HG03095 (cell line): Measurements from ENCODE around the gene SLAMF1.

Experiments used
- ATAC-seq: cut with Tn5 transposase; IDR thresholded peaks from one replicate; pipeline ENCODE4 v1.9.1; 2021; ENCODE audit warnings: moderate library complexity; ENCODE audit not compliant: unreplicated experiment

SLAMF1 gene

GRCh38 chr1:160625725-160626498, 20.9 kb downstream of the SLAMF1 start:
- no peak for ATAC-seq

GRCh38 chr1:160625321-160625720, 21.5 kb downstream of the SLAMF1 start:
- ATAC-seq: no peak

GRCh38 chr1:160624464-160624863, 22.4 kb downstream of the SLAMF1 start:
- no peak for ATAC-seq

GRCh38 chr1:160623862-160624261, 23.0 kb downstream of the SLAMF1 start:
- ATAC-seq: no peak

- ATAC-seq: no peak
Observed at GRCh38 chr1:160623227-160623633, 23.6 kb downstream of the SLAMF1 start.

- no peak for ATAC-seq
Observed at GRCh38 chr1:160622501-160623226, 24.2 kb downstream of the SLAMF1 start.

GRCh38 chr1:160621633-160622413, 25.0 kb downstream of the SLAMF1 start:
- no peak for ATAC-seq

GRCh38 chr1:160620942-160621632, 25.8 kb downstream of the SLAMF1 start:
- ATAC-seq: no peak

- ATAC-seq: no peak
Observed at GRCh38 chr1:160619742-160620277, 27.0 kb downstream of the SLAMF1 start.

GRCh38 chr1:160618763-160619274, 28.0 kb downstream of the SLAMF1 start:
- ATAC-seq: no peak

GRCh38 chr1:160618327-160618726, 28.5 kb downstream of the SLAMF1 start:
- ATAC-seq: no peak

GRCh38 chr1:160615660-160616059, 31.2 kb downstream of the SLAMF1 start:
- no peak for ATAC-seq

- no peak for ATAC-seq
Observed at GRCh38 chr1:160614410-160614809, 32.4 kb downstream of the SLAMF1 start.

GRCh38 chr1:160612613-160613218, 34.1 kb downstream of the SLAMF1 start:
- no peak for ATAC-seq

- no peak for ATAC-seq
Observed at GRCh38 chr1:160610569-160611242, 36.1 kb downstream of the SLAMF1 start.

GRCh38 chr1:160608941-160609340, 37.9 kb downstream of the SLAMF1 start:
- ATAC-seq: no peak

- no peak for ATAC-seq
Observed at GRCh38 chr1:160608514-160608913, 38.3 kb downstream of the SLAMF1 start.

GRCh38 chr1:160608057-160608456, 38.8 kb downstream of the SLAMF1 start:
- ATAC-seq: no peak

- ATAC-seq: no peak
Observed at GRCh38 chr1:160607672-160608032, 39.2 kb downstream of the SLAMF1 start.
